HCEC 1CT (cell line): ENCODE results near the gene MKRN2OS.
"Not testable (repeated sequence)": the region's sequence is repeated elsewhere in the genome, so short reads cannot be mapped to it uniquely, and the experiment has no call there.

Source experiments
- DNase-seq: peaks from one replicate; pipeline ENCODE4 v3.0.0-alpha.2; 2017

The MKRN2OS gene

GRCh38 chr3:12560505-12561190, 15.3 kb upstream of the MKRN2OS start:
- no peak for DNase-seq

GRCh38 chr3:12559520-12559919, 14.2 kb upstream of the MKRN2OS start:
- DNase-seq = no peak

- DNase-seq = no peak
These were observed 13.4 kb upstream of the MKRN2OS start for GRCh38 chr3:12558706-12559105.

DNA sequence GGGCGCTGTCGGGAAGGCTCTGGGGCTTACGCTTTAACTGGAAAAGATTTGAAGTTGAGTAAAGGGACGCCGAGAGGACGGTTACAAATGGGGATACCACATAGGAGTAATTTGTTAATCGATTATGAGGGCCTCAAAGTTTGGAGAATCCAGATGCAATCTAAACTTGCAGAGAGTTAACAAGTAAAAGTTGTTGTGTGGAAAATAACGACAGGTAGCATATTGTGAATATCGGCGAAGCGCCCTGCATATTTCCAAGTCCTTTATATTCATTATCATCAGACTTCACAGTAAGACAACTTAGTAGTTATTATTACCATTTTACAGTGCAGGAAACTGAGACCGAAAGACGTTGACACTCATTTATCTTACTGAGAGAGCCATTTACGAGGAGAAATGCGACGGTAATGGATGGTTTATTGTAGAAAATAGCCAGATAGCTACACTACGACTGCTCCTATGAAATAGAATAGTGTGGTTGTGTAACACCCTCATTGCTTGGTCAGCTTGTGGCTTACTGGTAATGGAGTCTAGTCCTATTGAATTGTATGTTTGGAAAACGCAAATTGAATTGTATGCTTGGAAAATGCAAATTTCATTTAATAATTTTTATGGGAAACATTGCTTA, 12.3 kb upstream of the MKRN2OS start:
- DNase-seq = peak; percentile 47

GRCh38 chr3:12556690-12557472, 11.6 kb upstream of the MKRN2OS start, which contains the start of gene MKRN2:
MKRN2 (plus strand) TSS chr3:12557087; CDS start chr3:12557151, 64 bp downstream.
- peak; percentile 78 for DNase-seq

GRCh38 chr3:12556314-12556689, 11.0 kb upstream of the MKRN2OS start:
- DNase-seq = no peak

DNA sequence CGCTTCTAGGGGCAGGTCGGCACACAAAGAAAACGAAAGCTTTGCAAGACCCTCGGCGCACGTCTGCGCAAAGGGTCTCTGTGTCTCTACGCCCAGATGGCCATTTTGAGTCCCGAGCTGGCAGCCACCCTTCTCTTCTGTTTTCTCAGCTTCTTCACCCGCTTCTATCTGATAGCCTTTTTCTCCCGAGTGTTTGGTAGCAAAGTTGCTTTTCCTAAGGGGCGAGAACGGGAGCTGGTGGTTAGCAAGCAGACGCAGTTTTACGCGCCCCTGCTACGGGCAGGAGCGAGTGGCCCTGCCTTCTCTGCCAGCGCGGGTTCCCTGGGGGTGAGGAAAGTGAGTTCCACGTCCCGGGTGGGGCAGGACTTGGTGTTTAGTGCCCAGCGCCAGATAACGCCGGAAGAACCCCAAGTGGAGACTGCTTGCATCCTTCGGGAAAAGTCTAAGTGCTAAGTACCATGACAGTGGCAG, 8.7 kb upstream of the MKRN2OS start:
- peak; percentile 46 for DNase-seq

- DNase-seq = no peak
These were observed 4.9 kb upstream of the MKRN2OS start for GRCh38 chr3:12549971-12550760.

DNA sequence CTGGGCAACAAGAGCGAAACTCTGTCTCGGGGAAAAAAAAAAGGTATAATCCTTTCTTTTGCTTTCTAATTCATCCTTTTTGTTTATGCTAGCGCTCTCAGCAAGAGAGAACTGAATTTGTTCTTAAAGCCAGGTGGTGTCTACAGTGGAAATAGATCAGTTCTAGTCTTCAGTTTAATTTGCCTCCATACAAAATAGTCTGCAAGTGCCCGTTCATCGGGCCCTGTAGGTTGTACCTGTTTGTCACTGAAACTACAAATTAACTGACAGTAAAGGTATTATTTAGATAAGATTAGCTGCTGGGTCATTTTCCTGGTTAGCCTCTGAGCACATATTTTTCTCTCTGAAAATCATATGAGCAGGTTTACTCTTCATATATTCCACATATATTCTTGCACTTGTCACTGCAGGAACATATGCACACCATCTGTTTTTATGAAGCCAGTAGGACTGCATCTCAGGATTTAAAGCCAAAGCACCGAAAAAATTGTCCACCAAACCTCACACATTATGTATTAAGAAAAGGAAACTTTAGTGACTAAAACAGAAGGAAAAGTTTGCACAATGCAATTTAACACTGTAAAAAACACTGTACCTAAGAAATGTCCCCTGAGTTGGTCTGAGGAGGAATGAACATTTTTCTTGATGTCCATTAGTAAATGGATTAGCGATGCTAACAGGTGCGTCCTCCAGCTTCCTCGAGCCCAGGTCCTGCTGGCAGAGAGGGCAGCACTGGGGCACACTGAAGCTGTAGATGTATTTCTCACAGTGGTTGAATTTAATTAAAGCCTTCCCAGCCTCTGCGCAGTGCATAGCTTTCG, 437 bp downstream of the MKRN2OS start:
- no peak for DNase-seq

GRCh38 chr3:12543497-12543896, 1.8 kb downstream of the MKRN2OS start:
- DNase-seq = not testable (repeated sequence)

DNA sequence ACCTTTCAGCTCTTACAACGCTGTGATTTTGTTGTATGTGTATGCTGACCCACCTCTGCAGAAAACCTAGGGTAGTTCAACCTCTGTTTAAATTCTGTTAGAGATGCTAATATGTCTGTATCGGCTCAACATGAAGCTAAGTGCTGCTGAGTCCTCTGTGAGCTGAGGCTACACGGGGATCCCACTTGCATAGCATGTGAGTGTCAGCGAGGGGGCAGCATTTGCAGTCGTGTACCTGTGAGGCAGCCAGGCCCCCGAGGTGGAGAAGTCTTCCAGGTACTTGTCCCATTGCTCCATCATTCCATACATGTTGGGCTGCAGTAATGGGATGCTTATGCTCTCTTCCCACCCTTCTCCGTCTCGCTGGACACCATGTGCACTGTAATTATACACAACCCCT, 3.7 kb downstream of the MKRN2OS start:
- no peak for DNase-seq

DNA sequence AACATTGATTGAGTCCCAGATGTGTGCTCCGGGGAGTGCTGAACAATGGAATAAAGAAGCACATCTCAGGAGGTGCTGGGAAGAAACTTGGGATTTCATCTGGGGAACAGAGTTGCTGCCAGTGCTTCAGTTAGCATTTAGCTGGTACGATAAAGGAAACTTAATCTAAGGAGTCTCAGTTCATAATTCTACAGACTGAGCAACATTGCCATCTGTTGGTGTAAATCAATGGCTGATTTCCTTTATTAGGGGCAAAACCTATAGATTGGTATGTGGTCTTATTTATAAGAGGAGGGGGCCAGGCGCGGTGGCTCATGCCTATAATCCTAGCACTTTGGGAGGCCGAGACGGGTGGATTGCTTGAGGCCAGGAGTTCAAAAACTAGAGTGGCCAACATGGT, 8.9 kb downstream of the MKRN2OS start:
- DNase-seq = no peak

DNA sequence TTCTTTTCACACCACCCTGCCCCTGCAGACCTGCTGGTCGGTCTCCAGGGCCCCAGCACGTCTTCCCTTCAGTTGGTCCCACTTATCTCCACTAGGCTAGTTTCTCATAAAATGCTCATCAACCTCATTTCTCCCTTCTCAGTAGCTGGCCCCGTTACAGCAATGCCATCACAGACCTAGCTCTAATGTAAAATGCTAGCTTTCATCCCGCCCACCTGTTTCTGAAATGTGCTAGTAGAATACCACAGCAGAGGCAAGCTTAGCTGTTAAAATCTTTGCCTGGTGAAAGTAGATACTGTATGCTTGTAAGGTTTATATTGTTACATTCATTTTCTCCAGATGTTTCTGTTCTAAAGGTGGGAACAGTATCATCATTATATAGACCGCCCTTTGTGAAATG, 13.1 kb downstream of the MKRN2OS start:
- no peak for DNase-seq

- DNase-seq = no peak
These were observed 17.5 kb downstream of the MKRN2OS start for GRCh38 chr3:12527757-12528143.

- DNase-seq = no peak
These were observed 22.6 kb downstream of the MKRN2OS start for GRCh38 chr3:12522721-12523120.

DNA sequence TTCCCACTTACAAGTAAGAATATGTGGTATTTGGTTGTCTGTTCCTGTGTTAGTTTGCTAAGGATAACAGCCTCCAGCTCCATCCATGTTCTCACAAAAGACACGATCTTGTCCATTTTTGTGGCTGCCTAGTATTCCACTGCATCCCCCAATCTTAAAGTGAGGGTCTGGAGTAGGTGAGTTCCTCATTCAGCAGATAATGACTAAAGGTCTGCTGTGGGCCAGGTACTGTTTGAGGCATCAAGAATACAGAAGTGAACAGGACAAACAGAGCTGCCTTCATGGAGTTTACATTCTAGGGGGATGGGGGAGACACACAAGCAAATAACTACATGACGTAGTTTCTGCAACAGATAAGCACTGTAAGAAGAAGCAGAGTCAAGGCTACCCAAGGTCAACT, 24.3 kb downstream of the MKRN2OS start:
- DNase-seq = no peak

DNA sequence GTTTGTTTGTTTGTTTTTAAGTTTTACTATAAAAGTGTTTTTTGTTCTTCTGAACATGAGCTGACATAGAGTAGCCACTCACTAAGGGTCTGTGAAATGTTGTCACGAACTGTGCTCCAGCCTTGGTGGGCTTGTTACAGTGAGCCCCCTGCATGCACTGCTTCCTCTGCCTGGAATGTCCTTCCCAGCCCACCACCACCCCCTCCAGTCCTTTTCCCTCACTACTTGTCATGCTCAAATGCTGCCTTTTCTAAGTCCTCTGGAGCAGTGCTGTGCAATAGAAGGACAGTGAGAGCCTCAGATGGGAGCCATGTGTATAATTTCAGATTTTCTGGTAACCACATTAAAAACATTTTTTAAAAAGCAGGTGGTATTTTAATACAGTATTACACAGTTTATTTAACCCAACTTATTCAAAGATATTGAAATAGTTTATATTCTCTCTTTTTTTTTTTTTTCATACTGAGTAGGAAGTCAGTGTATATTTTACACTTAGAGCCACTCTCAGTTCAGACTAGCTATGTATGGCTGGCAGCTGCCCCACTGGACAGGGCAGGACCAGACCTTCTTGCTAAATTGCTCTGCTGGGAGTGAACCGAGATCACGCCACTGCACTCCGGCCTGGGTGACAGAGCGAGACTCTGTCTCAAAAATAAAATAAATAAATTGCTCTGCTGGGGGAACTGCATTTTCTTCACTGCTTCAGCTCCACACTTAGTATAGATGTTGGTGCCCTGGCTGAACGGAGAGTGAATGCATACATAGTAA, 26.9 kb downstream of the MKRN2OS start:
- DNase-seq = no peak

DNA sequence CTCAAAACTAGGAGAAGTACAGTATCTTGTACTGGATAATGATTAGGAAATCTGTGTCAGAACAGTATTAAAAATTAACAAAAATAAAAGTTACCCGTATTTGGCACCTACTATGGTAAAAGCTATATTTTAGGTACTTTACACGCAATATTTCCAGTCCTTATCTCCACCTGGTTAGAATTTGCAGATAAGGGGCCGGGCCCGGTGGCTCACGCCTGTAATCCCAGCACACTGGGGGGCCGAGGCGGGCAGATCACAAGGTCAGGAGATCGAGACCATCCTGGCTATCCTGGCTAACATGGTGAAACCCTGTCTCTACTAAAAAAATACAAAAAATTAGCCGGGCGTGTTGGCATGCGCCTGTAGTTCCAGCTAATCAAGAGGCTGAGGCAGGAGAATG, 28.4 kb downstream of the MKRN2OS start:
- DNase-seq = no peak

DNA sequence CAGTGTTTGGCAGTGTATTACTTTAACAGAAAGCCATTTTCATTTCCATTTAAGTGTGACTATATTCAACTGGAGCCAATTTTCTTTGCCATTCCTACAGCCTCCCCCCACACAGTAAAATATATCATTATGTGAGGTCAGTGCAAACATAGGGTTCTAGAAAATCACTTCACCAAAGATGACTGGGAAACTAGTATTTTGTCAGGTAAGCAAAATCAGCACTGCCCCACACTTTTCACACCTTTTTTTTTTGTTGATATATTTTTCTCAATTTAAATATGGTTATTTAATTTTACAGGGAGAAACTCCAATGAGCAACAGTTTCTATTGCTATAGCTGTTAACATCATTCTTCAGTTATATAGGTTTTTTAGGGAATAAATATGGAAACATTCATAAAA, 29.7 kb downstream of the MKRN2OS start:
- DNase-seq = no peak

DNA sequence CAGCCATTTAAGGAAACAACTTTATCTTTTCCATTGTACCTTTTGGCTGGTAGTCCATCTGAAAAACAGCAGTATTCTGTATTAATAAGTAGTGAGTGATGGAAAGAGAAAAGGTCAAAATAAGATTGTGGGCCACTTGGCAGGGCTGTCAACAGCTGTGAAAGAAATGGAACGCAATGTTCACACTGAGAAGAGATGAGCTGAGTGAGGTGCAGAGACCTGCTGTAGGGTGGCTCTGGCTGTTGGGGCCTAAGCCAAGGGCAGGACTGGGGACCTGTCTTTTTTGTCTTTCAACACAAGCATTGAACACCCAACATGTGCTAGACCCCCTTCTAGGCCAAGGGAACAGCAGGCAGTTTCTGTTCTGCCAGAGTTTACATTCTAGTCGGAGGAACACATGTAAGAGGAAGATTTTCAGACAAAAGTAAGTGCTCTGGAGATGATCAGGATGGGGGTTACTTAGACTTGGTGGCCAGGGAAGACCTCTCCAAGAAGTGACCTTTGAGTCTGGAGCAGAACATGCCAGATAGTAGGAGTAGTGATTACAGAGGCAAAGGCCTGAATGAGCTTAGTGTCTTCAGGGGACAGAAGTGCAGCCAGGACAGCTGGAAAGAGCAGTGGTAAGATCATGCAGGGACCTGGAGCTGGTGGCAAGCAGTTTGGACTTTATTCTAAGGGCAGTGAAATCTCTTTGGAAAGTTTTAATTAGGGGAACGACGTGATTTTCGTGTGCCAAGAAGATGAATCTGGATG, 31.4 kb downstream of the MKRN2OS start:
- DNase-seq = no peak
